ENCODE measurements around the gene LRP1B.

- no peak for TF ChIP-seq EP300 (IDR thresholded peaks at IDR 0.05)
- TF ChIP-seq CTCF (IDR thresholded peaks at IDR 0.05): no peak
- TF ChIP-seq POLR2A (IDR thresholded peaks at IDR 0.05; ENCODE audit: low read depth): no peak
These were observed 36.6 kb downstream of the LRP1B start for GRCh38 chr2:142094233-142094632.

Measured in esophagus muscularis mucosa (tissue), 4 donors.